ENCODE results near the gene NAB1.

The NAB1 gene

DNA sequence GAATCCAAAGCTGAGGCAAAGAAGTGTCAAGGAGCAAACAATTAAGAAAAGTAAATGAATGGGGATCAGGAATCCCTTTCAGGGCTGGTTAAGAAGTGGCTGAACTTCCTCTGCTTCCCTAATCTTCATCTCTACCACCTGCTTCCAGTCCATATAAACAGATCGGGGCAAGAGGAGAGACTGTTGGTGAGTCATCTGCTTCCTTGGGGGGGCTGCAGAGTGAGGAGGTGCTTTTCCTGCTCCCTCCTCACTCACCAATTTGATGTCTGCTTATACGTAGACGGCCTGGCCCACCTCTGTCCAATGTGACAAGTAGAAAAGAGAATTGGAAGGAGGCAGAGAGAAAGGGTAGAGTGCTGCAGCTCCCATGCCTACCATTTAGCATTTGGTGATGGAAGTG, 68.4 kb downstream of the NAB1 start:
- DNase-seq, result no peak

DNA sequence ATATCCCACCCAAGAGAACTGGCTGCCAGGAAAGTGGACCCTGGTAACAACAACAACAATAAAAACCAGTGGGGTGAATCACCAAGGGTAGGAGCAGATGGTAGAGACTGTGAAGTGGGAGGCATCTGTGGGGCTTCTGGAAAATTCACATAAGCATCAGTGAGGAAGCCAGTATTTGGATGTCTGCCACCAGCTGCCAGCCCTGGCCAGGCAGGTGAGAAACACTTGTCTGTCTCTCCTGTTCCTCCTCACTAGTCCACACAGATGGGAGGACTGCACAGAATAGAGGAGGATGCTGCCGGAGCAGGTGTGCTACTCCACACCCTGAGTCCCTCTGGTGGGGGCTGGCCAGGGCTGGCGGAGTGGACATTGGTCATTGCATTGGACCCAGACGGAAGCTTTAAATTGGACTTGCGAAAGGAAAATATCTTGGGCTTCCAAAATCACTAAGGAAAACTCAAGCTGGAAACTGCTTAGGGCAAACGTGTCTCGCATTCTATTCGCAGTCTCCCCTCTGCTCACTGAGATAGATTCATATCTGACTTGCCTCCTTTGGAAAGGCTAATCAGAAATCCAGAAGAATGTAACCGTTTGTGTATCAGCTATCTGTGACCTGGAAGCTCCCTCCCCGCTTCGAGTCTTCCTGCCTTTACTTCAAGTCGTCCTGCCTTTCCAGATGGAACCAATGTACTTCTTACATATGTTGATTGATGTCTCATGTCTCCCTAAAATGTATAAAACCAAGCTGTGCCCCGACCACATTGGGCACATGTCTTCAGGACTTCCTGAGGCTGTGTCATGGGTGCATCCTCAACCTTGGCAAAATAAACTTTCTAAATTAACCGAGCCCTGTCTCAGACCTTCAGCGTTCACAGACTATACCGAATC, 69.1 kb downstream of the NAB1 start:
- no peak for DNase-seq

DNA sequence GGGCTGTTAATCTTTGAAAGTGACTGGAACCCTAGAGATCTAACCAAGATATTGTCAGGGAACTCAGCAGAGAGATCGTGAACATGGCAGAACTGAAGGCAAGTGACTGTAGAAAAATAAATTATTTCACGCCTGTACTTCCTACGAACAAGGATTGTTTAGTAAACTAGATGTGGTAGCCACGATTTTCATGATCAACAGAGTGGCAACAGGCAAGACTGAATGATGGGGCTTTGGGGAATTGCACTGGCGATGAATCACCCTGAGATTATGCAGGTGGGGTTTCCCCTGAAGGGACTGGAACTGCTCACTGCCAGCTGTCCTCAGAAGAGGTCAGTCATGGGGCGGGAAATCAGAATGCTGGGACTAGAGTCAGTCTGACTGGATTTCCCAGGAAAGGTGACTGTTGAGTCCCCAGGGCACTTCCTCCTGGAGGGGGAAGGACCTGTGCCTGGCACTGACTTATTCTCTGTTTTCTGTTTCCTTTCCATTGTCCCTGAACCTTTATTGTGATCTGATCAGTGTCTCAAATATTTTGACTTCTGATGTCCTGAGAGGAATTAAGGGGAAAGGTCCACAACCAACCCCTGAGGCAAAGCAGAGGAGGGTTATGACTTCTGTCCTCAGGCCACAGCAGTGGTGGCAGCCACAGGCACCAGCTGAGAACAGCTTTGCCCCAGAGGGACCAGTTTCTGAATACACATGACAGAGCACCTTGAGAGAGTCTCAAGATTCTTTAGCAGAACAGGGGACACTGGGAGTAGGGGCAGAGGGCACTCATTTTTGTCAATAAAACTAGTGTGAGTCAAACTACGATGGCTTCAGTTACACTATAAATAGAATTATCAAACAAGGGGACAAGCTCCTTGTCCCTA, 70.0 kb downstream of the NAB1 start:
- DNase-seq, result no peak

DNA sequence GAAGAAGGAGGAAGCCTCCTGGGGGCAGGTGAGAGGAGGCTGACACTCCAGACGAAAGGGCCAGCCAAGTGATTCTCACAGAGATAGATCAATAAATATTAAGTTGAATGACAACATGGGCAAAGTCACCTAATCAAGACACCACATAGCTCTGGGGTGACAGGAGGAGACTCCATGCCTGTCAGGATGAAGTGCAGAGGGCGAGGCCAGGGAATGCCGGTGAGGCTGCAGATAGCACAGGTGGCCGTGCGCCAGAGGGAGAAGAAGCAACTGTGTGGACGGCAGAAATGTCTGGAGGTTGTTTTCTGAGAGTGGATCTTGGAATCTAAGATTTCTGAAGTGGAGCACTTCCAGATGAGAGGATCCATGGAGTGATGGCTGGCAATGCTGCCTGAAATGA, 71.4 kb downstream of the NAB1 start:
- no peak for DNase-seq

DNA sequence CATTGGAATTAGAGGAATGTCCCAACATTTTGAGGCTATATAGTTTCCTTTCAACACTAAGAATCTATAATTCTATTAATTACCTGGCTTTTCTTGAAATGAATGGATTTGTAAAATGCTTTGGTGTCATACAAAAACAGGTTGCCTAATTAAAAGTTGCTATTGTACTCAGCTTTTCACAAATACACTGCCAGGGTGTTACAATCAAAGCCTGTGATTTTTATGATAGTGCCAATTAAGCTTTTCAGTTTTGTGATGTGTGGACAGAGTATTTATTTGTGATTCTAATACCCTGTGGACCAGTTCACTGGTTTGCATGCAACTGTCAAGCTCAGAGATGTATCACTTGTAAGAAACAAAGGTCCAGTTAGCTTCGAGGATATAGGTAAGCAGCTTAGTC, 71.8 kb downstream of the NAB1 start:
- no peak for DNase-seq

DNA sequence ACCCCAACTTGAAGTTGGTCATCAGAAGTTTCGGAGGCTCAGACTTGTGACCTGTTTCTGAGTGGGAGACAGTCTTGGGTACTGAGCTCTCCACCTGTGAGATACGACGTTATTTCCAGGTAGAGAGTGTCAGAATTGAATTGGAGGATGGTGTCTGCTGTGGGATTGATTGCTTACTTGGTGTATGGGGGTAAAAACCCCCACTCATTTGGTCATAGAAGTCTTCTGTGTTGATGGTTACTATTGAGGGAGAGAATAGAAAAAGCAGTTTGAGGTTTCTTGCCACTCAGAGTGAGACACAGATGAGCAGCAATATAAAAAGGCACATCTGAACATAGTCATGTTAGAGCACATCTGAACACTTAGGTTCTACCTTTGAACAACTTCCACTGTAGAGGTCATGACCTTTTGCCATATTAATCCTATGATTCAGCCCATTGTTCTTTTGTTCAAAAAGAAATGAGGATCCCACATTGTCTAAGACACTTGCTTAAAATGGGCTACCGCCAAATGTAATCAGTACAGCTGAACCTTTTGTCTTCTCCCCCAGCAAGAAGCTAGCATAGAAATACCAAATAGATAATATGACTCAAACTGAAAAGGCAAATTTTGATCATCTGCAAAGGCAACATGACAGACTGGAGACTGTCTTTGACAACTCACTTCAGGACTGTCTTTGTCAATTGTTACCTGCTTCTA, 73.3 kb downstream of the NAB1 start:
- DNase-seq, result no peak

DNA sequence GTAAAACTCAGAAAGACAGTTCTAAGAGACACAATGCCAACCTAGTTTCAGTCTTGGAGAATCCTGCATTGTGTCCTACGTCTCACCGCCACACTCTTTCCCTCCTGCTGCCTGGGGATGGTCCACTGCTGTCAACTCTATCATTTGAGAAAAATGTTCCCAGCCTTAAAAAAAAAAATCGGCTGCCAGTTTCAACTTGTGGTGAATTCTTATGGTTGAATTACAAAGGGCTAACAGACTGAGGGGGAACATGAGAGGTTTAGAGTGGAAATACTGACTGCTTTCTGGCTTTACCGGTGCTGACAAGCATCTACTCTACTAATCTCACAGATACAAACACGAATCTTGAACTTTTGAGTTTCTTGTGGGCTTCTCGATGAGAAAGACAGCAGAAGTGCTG, 74.0 kb downstream of the NAB1 start:
- no peak for DNase-seq

DNA sequence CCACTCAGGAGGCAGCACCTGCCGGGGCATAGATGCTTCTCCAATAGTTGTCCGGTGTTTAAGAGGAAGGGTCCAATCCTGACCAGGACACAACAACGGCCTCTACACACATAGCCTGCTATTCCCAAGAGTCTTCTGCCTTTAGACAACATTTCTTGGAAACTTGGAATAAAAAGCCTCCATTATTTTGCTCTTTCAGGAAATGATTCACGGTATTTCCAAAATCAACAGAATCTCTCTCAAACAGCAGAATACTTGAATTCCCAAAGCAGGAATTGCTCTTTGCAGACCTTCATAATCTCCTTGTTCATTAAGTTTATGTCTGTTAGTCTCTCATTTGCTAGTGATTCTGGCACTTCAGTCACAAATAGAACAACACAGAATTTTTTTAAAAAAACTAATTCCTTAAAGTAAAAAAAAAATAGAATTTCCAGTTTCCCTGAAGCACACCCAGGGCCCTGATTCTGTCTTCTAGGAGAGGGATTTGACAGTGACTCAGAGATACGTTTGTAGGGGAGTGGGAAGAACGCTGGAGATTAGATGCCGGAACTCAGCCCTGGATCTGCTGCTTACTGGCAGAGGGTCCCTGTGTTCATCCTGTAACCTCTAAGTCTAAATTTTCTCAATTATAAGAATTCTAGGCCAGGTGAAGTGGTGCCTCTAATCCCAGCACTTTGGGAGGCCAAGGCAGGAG, 74.7 kb downstream of the NAB1 start:
- no peak for DNase-seq

DNA sequence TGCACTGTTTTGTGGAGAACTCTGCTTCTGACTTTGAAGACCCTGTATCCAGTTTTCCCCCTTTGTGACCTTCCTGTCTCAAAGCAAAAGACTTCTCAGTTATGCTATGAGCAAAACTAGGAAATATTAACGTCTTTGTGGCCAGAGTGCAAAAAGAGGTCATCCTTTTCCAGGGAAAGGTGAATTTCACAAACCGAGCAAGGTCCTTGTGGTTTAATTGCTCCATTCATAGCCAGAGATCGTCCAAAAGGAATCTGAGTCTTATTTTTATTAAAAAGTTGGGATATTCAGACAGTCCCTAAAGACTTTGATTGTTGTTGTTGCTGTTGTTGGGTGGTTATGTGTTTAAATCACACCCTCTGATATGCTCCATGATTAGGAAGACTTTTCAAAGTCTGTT, 77.4 kb downstream of the NAB1 start:
- no peak for DNase-seq

DNA sequence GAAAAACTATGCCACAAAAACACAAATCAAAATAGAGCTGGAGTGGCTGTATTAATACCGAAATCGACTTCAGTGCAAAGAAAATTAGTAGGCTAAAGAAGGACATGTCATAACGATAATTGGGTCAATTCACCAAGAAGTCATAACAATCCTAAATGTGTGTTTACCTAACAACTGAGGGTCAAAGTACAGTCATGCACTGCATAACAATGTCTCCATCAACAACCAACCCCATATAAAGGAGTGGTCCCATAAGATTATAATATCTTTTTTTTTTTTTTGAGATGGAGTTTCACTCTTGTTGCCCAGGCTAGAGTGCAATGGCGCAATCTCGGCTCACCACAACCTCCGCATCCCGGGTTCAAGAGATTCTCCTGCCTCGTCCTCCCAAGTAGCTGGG, 87.5 kb downstream of the NAB1 start:
- no peak for DNase-seq

DNA sequence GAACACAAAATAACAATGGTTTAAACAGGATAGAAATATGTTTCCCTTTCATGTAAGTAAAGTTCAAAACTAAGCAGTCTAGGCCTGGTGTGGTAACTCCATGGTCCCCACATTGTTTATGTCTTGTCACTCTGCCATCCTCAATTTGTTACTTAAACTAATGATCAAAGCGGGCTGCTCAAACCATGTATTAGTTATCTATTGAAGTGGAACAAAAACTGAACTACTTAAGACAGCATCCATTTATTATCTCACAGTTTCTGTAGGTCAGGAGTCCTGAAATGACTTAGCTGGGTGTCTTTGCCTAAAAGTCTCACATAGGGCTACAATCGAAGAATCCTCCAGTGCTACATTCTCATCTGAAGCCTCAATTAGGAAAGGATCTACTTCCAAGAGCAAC, 91.6 kb downstream of the NAB1 start:
- no peak for DNase-seq
